OCI-LY3 (cell line): ENCODE results near the gene SPAG6.

Experiments
- EZH2phosphoT487 ChIP-seq: fragments of 200-600 bp; shearing (Covaris generic); IDR thresholded peaks from 2 replicates; pipeline ENCODE4 v1.6.1; 2018; ENCODE audit warnings: antibody characterized with exemption, mixed run types, low read depth
- TF ChIP-seq, protein P1 (sequence below): fragments of 200-600, 300-600 bp; sonication (generic); IDR thresholded peaks from 2 replicates; pipeline ENCODE4 v1.5.1; 2014; ENCODE audit warnings: antibody characterized with exemption, low read length, low read depth

DNA sequence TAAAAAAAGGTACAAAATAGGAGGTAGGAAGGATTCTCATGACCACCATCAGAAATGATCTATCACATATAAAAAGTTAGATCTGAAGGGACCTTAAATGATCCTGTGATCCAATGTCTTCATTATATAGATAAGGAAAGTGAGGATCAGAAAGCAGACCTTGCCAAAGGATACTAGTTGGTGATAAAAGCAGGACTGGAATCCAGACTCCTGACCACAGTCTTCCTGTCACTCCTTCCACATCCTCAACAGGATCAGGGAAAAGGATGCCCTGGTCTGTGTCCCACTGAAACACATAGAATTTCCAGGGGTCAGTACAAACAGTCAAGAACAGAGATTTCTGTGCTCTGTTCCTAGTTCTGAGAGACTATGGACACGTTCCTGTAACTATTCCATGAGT lies 97.2 kb downstream of the SPAG6 start:
- TF ChIP-seq, protein P1, sequence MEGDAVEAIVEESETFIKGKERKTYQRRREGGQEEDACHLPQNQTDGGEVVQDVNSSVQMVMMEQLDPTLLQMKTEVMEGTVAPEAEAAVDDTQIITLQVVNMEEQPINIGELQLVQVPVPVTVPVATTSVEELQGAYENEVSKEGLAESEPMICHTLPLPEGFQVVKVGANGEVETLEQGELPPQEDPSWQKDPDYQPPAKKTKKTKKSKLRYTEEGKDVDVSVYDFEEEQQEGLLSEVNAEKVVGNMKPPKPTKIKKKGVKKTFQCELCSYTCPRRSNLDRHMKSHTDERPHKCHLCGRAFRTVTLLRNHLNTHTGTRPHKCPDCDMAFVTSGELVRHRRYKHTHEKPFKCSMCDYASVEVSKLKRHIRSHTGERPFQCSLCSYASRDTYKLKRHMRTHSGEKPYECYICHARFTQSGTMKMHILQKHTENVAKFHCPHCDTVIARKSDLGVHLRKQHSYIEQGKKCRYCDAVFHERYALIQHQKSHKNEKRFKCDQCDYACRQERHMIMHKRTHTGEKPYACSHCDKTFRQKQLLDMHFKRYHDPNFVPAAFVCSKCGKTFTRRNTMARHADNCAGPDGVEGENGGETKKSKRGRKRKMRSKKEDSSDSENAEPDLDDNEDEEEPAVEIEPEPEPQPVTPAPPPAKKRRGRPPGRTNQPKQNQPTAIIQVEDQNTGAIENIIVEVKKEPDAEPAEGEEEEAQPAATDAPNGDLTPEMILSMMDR: no peak
- no peak for TF ChIP-seq EZH2phosphoT487
